ENCODE data around the gene CAPRIN1.

GRCh38 chr11:34052608-34053160 lies 1.2 kb downstream of the CAPRIN1 start:
- TF ChIP-seq CTCF (IDR thresholded peaks at IDR 0.05) (no peak), POLR2A (IDR thresholded peaks at IDR 0.05) (no peak), POLR2AphosphoS5 (IDR thresholded peaks at IDR 0.05) (no peak), EP300 (IDR thresholded peaks at IDR 0.05) (no peak)

Measured in gastroesophageal sphincter (tissue), 3 donors.